DND-41 (cell line): ENCODE measurements around the gene CYB5R4.
"Not testable (repeated sequence)": the region's sequence is repeated elsewhere in the genome, so short reads cannot be mapped to it uniquely, and the experiment has no call there.

Experiments
- ATAC-seq: fragments of 200-7000 bp; cut with Tn5 transposase; 3 replicates; pipeline ENCODE4 v1.9.1; 2021; ENCODE audit warnings: low read depth; ENCODE audit not compliant: insufficient read depth
- DNase-seq: peaks from one replicate; pipeline ENCODE4 v3.0.0-alpha.2; 2020
- H2AFZ ChIP-seq: 2 replicates; pipeline ENCODE4 v1.6.0; 2012; ENCODE audit warnings: low read depth, low read length
- H3K27ac ChIP-seq: 2 replicates; pipeline ENCODE4 v1.5.1; 2012; ENCODE audit warnings: low read length, inconsistent platforms
- H3K27me3 ChIP-seq: fragments of 200-600 bp; sonication (generic); 2 replicates; pipeline ENCODE4 v1.6.0; 2012; ENCODE audit warnings: low read length, mild to moderate bottlenecking, inconsistent platforms; ENCODE audit not compliant: insufficient read depth, poor library complexity
- H3K36me3 ChIP-seq: 2 replicates; pipeline ENCODE4 v1.5.1; 2012; ENCODE audit warnings: low read length, inconsistent platforms; ENCODE audit not compliant: insufficient read depth
- H3K4me1 ChIP-seq: 2 replicates; pipeline ENCODE4 v1.5.1; 2012; ENCODE audit warnings: mild to moderate bottlenecking, low read length; ENCODE audit not compliant: insufficient read depth
- H3K4me2 ChIP-seq: 2 replicates; pipeline ENCODE4 v1.6.0; 2012; ENCODE audit warnings: mild to moderate bottlenecking, moderate library complexity, low read length, inconsistent platforms; ENCODE audit not compliant: insufficient read depth
- H3K4me3 ChIP-seq, 2 experiments: fragments of 200-600 bp in 1 of 2; shearing (Covaris generic) in 1 of 2; 2 replicates each; pipeline ENCODE4 v1.5.1; 2012 to 2016; ENCODE audit warnings: inconsistent platforms in 2 of 2, low read length in 2 of 2, mild to moderate bottlenecking in 2 of 2, low read depth in 1 of 2, moderate library complexity in 1 of 2
- H3K79me2 ChIP-seq: 2 replicates; pipeline ENCODE4 v1.6.0; 2012; ENCODE audit warnings: low read length, inconsistent platforms; ENCODE audit not compliant: insufficient read depth
- H3K9ac ChIP-seq: 2 replicates; pipeline ENCODE4 v1.6.0; 2012; ENCODE audit warnings: low read depth, mild to moderate bottlenecking, inconsistent platforms, low read length, moderate library complexity
- H3K9me3 ChIP-seq: 2 replicates; pipeline ENCODE4 v1.5.1; 2012; ENCODE audit warnings: low read length, moderate library complexity, mild to moderate bottlenecking, inconsistent platforms; ENCODE audit not compliant: insufficient read depth, severe bottlenecking
- H4K20me1 ChIP-seq: 2 replicates; pipeline ENCODE4 v1.6.0; 2012; ENCODE audit warnings: low read length; ENCODE audit not compliant: insufficient read depth
- CTCF ChIP-seq: IDR thresholded peaks from 2 replicates; pipeline ENCODE4 v1.5.1; 2012; ENCODE audit warnings: borderline replicate concordance, low read length, moderate library complexity, mild to moderate bottlenecking; ENCODE audit not compliant: poor library complexity, severe bottlenecking; ENCODE audit errors: extremely low read depth
- EZH2 ChIP-seq: IDR thresholded peaks from 3 replicates; pipeline ENCODE4 v1.6.1; 2012; ENCODE audit warnings: borderline replicate concordance, low read depth, mild to moderate bottlenecking, moderate library complexity, low read length, inconsistent platforms; ENCODE audit not compliant: severe bottlenecking

Gene CYB5R4

DNA sequence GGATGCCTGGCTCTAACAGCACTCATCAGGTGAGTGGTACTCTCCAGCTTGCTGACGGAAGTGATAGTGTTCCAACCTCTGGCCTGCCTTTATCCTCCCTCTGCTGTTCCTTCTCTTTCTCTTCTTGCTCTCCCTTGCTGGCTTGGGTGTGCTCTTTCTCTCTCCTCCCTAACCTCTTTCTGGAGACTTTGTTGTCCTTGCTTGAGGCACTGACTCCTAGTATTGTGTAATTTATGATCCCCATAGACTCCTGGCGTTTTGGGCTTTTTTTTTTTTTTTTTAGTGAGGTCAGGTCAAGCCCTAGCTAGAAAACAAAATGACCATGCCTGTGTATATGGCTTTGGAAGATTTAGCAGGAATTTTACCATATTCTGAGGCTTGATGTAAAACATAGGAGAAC, 89.4 kb downstream of the CYB5R4 start:
- Histone ChIP-seq H3K27ac (no peak overlapping the region), H3K79me2 (no peaks in the 10 kb centered on the region), H3K27me3 (no peaks in the 10 kb centered on the region), H3K9ac (no peak overlapping the region), H3K4me1 (no peaks in the 10 kb centered on the region), H4K20me1 (no peaks in the 10 kb centered on the region), H3K36me3 (no peaks in the 10 kb centered on the region), H3K4me3 (no peak overlapping the region), H3K9me3 (no peaks in the 10 kb centered on the region), H2AFZ (no peak overlapping the region), H3K4me2 (no peak overlapping the region)
- TF ChIP-seq CTCF (no peak), EZH2 (no peak)
- DNase-seq (no peak), ATAC-seq (no peak)

DNA sequence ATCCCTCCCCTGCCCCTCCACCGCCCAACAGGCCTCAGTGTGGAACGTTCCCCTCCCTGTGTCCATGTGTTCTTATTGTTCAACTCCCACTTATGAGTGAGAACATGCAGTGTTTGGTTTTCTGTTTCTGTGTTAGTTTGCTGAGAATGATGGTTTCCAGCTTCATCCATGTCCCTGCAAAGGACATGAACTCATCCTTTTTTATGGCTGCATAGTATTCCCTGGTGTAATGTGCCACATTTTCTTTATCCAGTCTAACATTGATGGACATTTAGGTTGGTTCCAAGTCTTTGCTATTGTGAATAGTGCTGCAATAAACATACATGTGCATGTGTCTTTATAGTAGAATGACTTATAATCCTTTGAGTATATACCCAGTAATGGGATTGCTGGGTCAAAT, 91.9 kb downstream of the CYB5R4 start:
- H3K9me3 ChIP-seq, H3K4me1 ChIP-seq, DNase-seq, H3K79me2 ChIP-seq, H3K36me3 ChIP-seq, H3K4me3 ChIP-seq, H4K20me1 ChIP-seq, H2AFZ ChIP-seq, H3K27me3 ChIP-seq, H3K27ac ChIP-seq, H3K4me2 ChIP-seq, ATAC-seq, H3K9ac ChIP-seq: not testable (repeated sequence)

- H3K9me3 ChIP-seq, result no peaks in the 10 kb centered on the region
- H3K27ac ChIP-seq, result no peak overlapping the region
- no peak overlapping the region for H3K9ac ChIP-seq
- no peaks in the 10 kb centered on the region for H3K4me1 ChIP-seq
- DNase-seq (no peak), ATAC-seq (no peak)
- peaks cover 8% of the 10 kb centered on the region; the same call in 1 of the 2 replicates for H3K36me3 ChIP-seq
- no peak overlapping the region for H2AFZ ChIP-seq
- no peaks in the 10 kb centered on the region for H3K79me2 ChIP-seq
- no peaks in the 10 kb centered on the region for H4K20me1 ChIP-seq
- no peak overlapping the region for H3K4me2 ChIP-seq
- H3K4me3 ChIP-seq, result no peak overlapping the region
- no peaks in the 10 kb centered on the region for H3K27me3 ChIP-seq
- TF ChIP-seq CTCF (no peak), EZH2 (no peak)
Measured at GRCh38 chr6:83952830-83953229, 93.3 kb downstream of the CYB5R4 start.

- Histone ChIP-seq H2AFZ (no peak overlapping the region), H3K27me3 (no peaks in the 10 kb centered on the region), H3K9me3 (no peaks in the 10 kb centered on the region), H3K4me1 (no peaks in the 10 kb centered on the region), H3K4me2 (no peak overlapping the region), H4K20me1 (no peaks in the 10 kb centered on the region), H3K27ac (no peak overlapping the region), H3K4me3 (no peak overlapping the region), H3K36me3 (peaks cover 16% of the 10 kb centered on the region), H3K9ac (no peak overlapping the region), H3K79me2 (no peaks in the 10 kb centered on the region)
- DNase-seq (no peak), ATAC-seq (no peak)
- no peak for TF ChIP-seq EZH2
- no peak for TF ChIP-seq CTCF
Measured at GRCh38 chr6:83954371-83954770, 94.9 kb downstream of the CYB5R4 start.
